Measurements from ENCODE around the gene NOP53. TPM values are rescaled to one million over a fixed set of nuclear protein-coding genes. Genes with fewer than 3 reads are reported as not detected.
"Not testable (repeated sequence)": the region's sequence is repeated elsewhere in the genome, so short reads cannot be mapped to it uniquely, and the experiment has no call there.

Gene NOP53
- polyA plus RNA-seq, 1 donor from 2014 or later: 87.0 TPM

GRCh38 chr19:47769534-47769933, 24.2 kb downstream of the NOP53 start:
- Histone ChIP-seq H3K27ac (ENCODE audit: low read length) (no peak overlapping the region), H3K9me2 (ENCODE audit: insufficient read depth, low read length) (no peaks in the 10 kb centered on the region), H3K27me3 (ENCODE audit: insufficient read depth, low read depth, low read length) (no peaks in the 10 kb centered on the region), H3K79me2 (replicated peaks; ENCODE audit: insufficient read depth, low read length) (no peaks in the 10 kb centered on the region), H3K9ac (ENCODE audit: low read length) (no peak overlapping the region), H4K20me1 (ENCODE audit: insufficient read depth) (no peaks in the 10 kb centered on the region), H3F3A (ENCODE audit: insufficient read depth, low read length, poor library complexity, severe bottlenecking) (no peaks in the 10 kb centered on the region), H2AFZ (ENCODE audit: low read depth, low read length) (no peak overlapping the region), H3K4me2 (ENCODE audit: low read length) (no peak overlapping the region), H3K36me3 (ENCODE audit: insufficient read depth, low read length) (no peaks in the 10 kb centered on the region), H3K4me3 (ENCODE audit: low read length) (no peak overlapping the region), H3K9me3 (ENCODE audit: low read length) (no peaks in the 10 kb centered on the region)
- no peak for TF ChIP-seq CTCF (IDR thresholded peaks at IDR 0.05; ENCODE audit: poor library complexity, severe bottlenecking)
- TF ChIP-seq EP300 (conservative IDR thresholded peaks at IDR 0.05; ENCODE audit: poor library complexity, severe bottlenecking): peak; percentile 92
- TF ChIP-seq POLR2AphosphoS5 (IDR thresholded peaks at IDR 0.05): peak; percentile 41

GRCh38 chr19:47771291-47771690, 25.9 kb downstream of the NOP53 start:
- not testable (repeated sequence) for H3K9ac ChIP-seq (ENCODE audit: low read length); H3K27ac ChIP-seq (ENCODE audit: low read length); H4K20me1 ChIP-seq (ENCODE audit: insufficient read depth)

GRCh38 chr19:47776568-47776967, 31.2 kb downstream of the NOP53 start:
- H3K4me2 ChIP-seq (ENCODE audit: low read length): no peak overlapping the region
- no peak for TF ChIP-seq REST (IDR thresholded peaks at IDR 0.05; ENCODE audit: borderline replicate concordance)
- no peak for TF ChIP-seq SMC3 (conservative IDR thresholded peaks at IDR 0.05; ENCODE audit: poor library complexity)
- no peak for TF ChIP-seq EP300 (conservative IDR thresholded peaks at IDR 0.05; ENCODE audit: poor library complexity, severe bottlenecking)
- no peak for TF ChIP-seq MXI1 (conservative IDR thresholded peaks at IDR 0.05; ENCODE audit: poor library complexity, severe bottlenecking)
- no peak for TF ChIP-seq EZH2 (IDR thresholded peaks at IDR 0.05; ENCODE audit: borderline replicate concordance, insufficient read depth, low read length, poor library complexity, severe bottlenecking)
- no peak for TF ChIP-seq POLR2AphosphoS5 (IDR thresholded peaks at IDR 0.05)
- TF ChIP-seq TAF1 (IDR thresholded peaks at IDR 0.05; ENCODE audit: low read depth): no peak
- TF ChIP-seq CTCF (IDR thresholded peaks at IDR 0.05; ENCODE audit: poor library complexity, severe bottlenecking): no peak
- TF ChIP-seq RAD21 (conservative IDR thresholded peaks at IDR 0.05): no peak
- no peaks in the 10 kb centered on the region for H3K27me3 ChIP-seq (ENCODE audit: insufficient read depth, low read depth, low read length)
- no peaks in the 10 kb centered on the region for H3F3A ChIP-seq (ENCODE audit: insufficient read depth, low read length, poor library complexity, severe bottlenecking)
- no peak overlapping the region for H3K27ac ChIP-seq (ENCODE audit: low read length)
- H4K20me1 ChIP-seq (ENCODE audit: insufficient read depth): no peaks in the 10 kb centered on the region
- H3K4me3 ChIP-seq (ENCODE audit: low read length): no peak overlapping the region
- H3K9ac ChIP-seq (ENCODE audit: low read length): no peak overlapping the region
- no peaks in the 10 kb centered on the region for H3K9me2 ChIP-seq (ENCODE audit: insufficient read depth, low read length)
- H2AFZ ChIP-seq (ENCODE audit: low read depth, low read length): no peak overlapping the region
- H3K36me3 ChIP-seq (ENCODE audit: insufficient read depth, low read length): no peaks in the 10 kb centered on the region
- no peaks in the 10 kb centered on the region for H3K9me3 ChIP-seq (ENCODE audit: low read length)
- peaks cover 14% of the 10 kb centered on the region for H3K79me2 ChIP-seq (replicated peaks; ENCODE audit: insufficient read depth, low read length)

More at GRCh38 chr19:47771291-47771690, 25.9 kb downstream of the NOP53 start:
- not testable (repeated sequence) for H3K36me3 ChIP-seq (ENCODE audit: insufficient read depth, low read length); H3K9me2 ChIP-seq (ENCODE audit: insufficient read depth, low read length); H3K4me3 ChIP-seq (ENCODE audit: low read length); H3K27me3 ChIP-seq (ENCODE audit: insufficient read depth, low read depth, low read length); H2AFZ ChIP-seq (ENCODE audit: low read depth, low read length); H3F3A ChIP-seq (ENCODE audit: insufficient read depth, low read length, poor library complexity, severe bottlenecking); H3K79me2 ChIP-seq (replicated peaks; ENCODE audit: insufficient read depth, low read length); H3K4me2 ChIP-seq (ENCODE audit: low read length); H3K9me3 ChIP-seq (ENCODE audit: low read length)

GRCh38 chr19:47777245-47778048, 32.1 kb downstream of the NOP53 start:
- Histone ChIP-seq H3K27ac (ENCODE audit: low read length) (peak overlapping the region; percentile 81), H3K9ac (ENCODE audit: low read length) (peak overlapping the region; percentile 87), H3K79me2 (replicated peaks; ENCODE audit: insufficient read depth, low read length) (peaks cover 14% of the 10 kb centered on the region), H3K4me2 (ENCODE audit: low read length) (peak overlapping the region; percentile 13), H3K4me3 (ENCODE audit: low read length) (peak overlapping the region; percentile 97)
- not testable (repeated sequence) for H3K27me3 ChIP-seq (ENCODE audit: insufficient read depth, low read depth, low read length); H4K20me1 ChIP-seq (ENCODE audit: insufficient read depth); H3K36me3 ChIP-seq (ENCODE audit: insufficient read depth, low read length); H3K9me3 ChIP-seq (ENCODE audit: low read length); H2AFZ ChIP-seq (ENCODE audit: low read depth, low read length); H3F3A ChIP-seq (ENCODE audit: insufficient read depth, low read length, poor library complexity, severe bottlenecking); H3K9me2 ChIP-seq (ENCODE audit: insufficient read depth, low read length)
